Measurements from ENCODE around the gene C22orf39.

C22orf39 gene

DNA sequence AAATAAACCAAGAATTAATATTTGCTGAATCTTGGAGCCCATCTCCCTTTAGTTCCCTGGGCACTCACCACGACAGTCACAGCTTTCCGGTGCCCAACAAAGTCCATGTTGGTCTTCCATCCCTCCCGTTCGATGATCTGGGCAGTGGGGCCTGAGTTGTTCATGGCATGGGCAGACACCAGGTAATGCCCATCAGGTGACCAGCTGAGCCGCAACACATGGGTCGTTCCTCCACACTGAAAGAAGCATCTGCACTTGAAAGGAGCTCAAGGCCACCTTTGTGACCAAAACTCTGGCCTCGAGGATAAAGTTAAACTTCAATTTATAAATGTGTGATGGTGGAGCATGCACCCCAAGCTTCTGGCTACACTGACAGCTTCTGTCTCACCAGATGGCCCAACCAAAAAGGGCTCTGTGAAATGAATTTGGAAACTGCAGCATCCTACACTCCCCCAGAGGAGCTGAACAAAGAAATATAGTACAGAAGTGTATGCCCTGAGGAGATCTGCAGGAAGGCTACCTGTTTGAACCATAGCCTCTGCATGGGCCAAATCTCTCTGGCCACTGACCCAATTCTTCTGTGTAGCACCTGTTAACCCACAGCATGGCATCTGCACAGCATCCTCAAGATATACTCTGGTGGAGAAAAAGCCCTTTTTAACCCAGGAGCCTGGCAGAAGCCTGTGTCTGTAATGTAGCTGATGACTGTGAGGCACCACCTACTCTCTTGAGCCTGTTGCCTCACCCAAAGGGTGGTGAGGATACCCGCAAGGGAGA, 53.0 kb downstream of the C22orf39 start:
- Histone ChIP-seq H4K20me1 (ENCODE audit: insufficient read depth, low read length) (no peaks in the 10 kb centered on the region), H3K36me3 (ENCODE audit: insufficient read depth, low read length) (peaks cover 94% of the 10 kb centered on the region), H3K4me2 (ENCODE audit: insufficient read depth, low read length) (no peak overlapping the region), H3K9me3 (ENCODE audit: insufficient read depth, low read length, severe bottlenecking) (no peaks in the 10 kb centered on the region), H3K4me3 (ENCODE audit: low read depth in 1 of 2, low read length in 2 of 2) (no peak overlapping the region), H2AFZ (ENCODE audit: low read depth, low read length) (no peak overlapping the region), H3K4me1 (ENCODE audit: insufficient read depth, low read length) (no peaks in the 10 kb centered on the region), H3K27me3 (ENCODE audit: insufficient read depth, low read length, poor library complexity) (no peaks in the 10 kb centered on the region), H3K9ac (ENCODE audit: low read depth, low read length) (no peak overlapping the region), H3K79me2 (ENCODE audit: insufficient read depth, low read length) (no peaks in the 10 kb centered on the region), H3K27ac (ENCODE audit: low read length) (no peak overlapping the region)
- ATAC-seq (ENCODE audit: insufficient read depth, low read depth): no peak
- no peak for DNase-seq
- no peak for TF ChIP-seq EZH2 (IDR thresholded peaks at IDR 0.05; ENCODE audit: borderline replicate concordance, low read depth, low read length, severe bottlenecking)
- TF ChIP-seq, protein P1, sequence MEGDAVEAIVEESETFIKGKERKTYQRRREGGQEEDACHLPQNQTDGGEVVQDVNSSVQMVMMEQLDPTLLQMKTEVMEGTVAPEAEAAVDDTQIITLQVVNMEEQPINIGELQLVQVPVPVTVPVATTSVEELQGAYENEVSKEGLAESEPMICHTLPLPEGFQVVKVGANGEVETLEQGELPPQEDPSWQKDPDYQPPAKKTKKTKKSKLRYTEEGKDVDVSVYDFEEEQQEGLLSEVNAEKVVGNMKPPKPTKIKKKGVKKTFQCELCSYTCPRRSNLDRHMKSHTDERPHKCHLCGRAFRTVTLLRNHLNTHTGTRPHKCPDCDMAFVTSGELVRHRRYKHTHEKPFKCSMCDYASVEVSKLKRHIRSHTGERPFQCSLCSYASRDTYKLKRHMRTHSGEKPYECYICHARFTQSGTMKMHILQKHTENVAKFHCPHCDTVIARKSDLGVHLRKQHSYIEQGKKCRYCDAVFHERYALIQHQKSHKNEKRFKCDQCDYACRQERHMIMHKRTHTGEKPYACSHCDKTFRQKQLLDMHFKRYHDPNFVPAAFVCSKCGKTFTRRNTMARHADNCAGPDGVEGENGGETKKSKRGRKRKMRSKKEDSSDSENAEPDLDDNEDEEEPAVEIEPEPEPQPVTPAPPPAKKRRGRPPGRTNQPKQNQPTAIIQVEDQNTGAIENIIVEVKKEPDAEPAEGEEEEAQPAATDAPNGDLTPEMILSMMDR (IDR thresholded peaks at IDR 0.05; ENCODE audit: borderline replicate concordance, extremely low read depth, low read length, poor library complexity, severe bottlenecking): no peak

DNA sequence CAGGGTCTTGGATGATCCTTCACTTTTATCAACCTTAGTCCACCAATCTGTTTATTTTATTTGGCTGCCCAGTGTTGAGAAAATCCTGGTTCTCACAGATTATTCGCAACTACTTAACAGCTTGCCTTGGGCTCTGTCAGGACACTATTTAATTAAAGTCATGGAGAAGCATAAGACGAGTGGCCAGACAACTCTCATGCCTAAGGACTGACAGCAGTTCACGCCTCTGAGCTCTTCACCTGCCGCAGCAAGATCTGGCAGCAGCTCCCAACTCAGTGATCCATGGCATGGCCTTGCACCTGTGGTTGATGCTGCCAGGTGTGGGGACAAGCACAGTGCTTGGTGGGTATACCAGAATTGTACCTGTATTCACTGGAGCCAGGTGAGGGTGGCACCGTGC, 53.8 kb downstream of the C22orf39 start:
- peaks cover 93% of the 10 kb centered on the region for H3K36me3 ChIP-seq (ENCODE audit: insufficient read depth, low read length)
- no peaks in the 10 kb centered on the region for H3K27me3 ChIP-seq (ENCODE audit: insufficient read depth, low read length, poor library complexity)
- H3K9me3 ChIP-seq (ENCODE audit: insufficient read depth, low read length, severe bottlenecking): no peaks in the 10 kb centered on the region
- no peaks in the 10 kb centered on the region for H3K79me2 ChIP-seq (ENCODE audit: insufficient read depth, low read length)
- no peak overlapping the region for H3K9ac ChIP-seq (ENCODE audit: low read depth, low read length)
- H3K4me3 ChIP-seq (ENCODE audit: low read depth in 1 of 2, low read length in 2 of 2): no peak overlapping the region
- no peak overlapping the region for H3K4me2 ChIP-seq (ENCODE audit: insufficient read depth, low read length)
- no peaks in the 10 kb centered on the region for H4K20me1 ChIP-seq (ENCODE audit: insufficient read depth, low read length)
- no peak for DNase-seq
- ATAC-seq (ENCODE audit: insufficient read depth, low read depth): no peak
- no peak overlapping the region for H2AFZ ChIP-seq (ENCODE audit: low read depth, low read length)
- no peak for TF ChIP-seq EZH2 (IDR thresholded peaks at IDR 0.05; ENCODE audit: borderline replicate concordance, low read depth, low read length, severe bottlenecking)
- TF ChIP-seq, protein P1 (IDR thresholded peaks at IDR 0.05; ENCODE audit: borderline replicate concordance, extremely low read depth, low read length, poor library complexity, severe bottlenecking): no peak
- H3K4me1 ChIP-seq (ENCODE audit: insufficient read depth, low read length): no peaks in the 10 kb centered on the region
- no peak overlapping the region for H3K27ac ChIP-seq (ENCODE audit: low read length)
